Measurements from ENCODE around the gene SCFD2.
"Not testable (repeated sequence)": the region's sequence is repeated elsewhere in the genome, so short reads cannot be mapped to it uniquely, and the experiment has no call there.

Gene SCFD2

GRCh38 chr4:53274609-53275268 is 91.1 kb downstream of the SCFD2 start:
- Histone ChIP-seq H3K9ac (ENCODE audit: insufficient read length, low read depth) (no peak overlapping the region), H3K36me3 (ENCODE audit: insufficient read depth, insufficient read length, low read length) (no peaks in the 10 kb centered on the region), H3K9me3 (ENCODE audit: insufficient read depth, low read length) (no peaks in the 10 kb centered on the region), H3K4me1 (ENCODE audit: insufficient read depth, insufficient read length) (no peaks in the 10 kb centered on the region), H3K27me3 (ENCODE audit: insufficient read depth, insufficient read length) (no peaks in the 10 kb centered on the region), H3K4me3 (ENCODE audit: insufficient read length, low read depth) (no peak overlapping the region)
- TF ChIP-seq YY1 (IDR thresholded peaks at IDR 0.05; ENCODE audit: insufficient read depth, insufficient read length) (no peak), SUZ12 (IDR thresholded peaks at IDR 0.05; ENCODE audit: extremely low read depth, insufficient read depth, insufficient read length) (no peak), ZNF274 (IDR thresholded peaks at IDR 0.05; ENCODE audit: low read depth, low read length) (no peak)
- no peak for DNase-seq (ENCODE audit: low read depth, low spot score)

- Histone ChIP-seq H3K4me3 (ENCODE audit: insufficient read length, low read depth) (no peak overlapping the region), H3K9me3 (ENCODE audit: insufficient read depth, low read length) (no peaks in the 10 kb centered on the region), H3K27me3 (ENCODE audit: insufficient read depth, insufficient read length) (no peaks in the 10 kb centered on the region), H3K4me1 (ENCODE audit: insufficient read depth, insufficient read length) (no peaks in the 10 kb centered on the region), H3K9ac (ENCODE audit: insufficient read length, low read depth) (no peak overlapping the region), H3K36me3 (ENCODE audit: insufficient read depth, insufficient read length, low read length) (no peaks in the 10 kb centered on the region)
- no peak for DNase-seq (ENCODE audit: low read depth, low spot score)
- TF ChIP-seq SUZ12 (IDR thresholded peaks at IDR 0.05; ENCODE audit: extremely low read depth, insufficient read depth, insufficient read length) (no peak), YY1 (IDR thresholded peaks at IDR 0.05; ENCODE audit: insufficient read depth, insufficient read length) (no peak)
Observed at GRCh38 chr4:53273726-53274125, 92.1 kb downstream of the SCFD2 start.

GRCh38 chr4:53267026-53267425 is 98.8 kb downstream of the SCFD2 start:
- no peak overlapping the region for H3K4me3 ChIP-seq (ENCODE audit: insufficient read length, low read depth)
- DNase-seq (ENCODE audit: low read depth, low spot score) = no peak
- H3K9me3 ChIP-seq (ENCODE audit: insufficient read depth, low read length) = 0 out of 2 replicates have a peak, but pooled peaks cover 11% of the 10 kb centered on the region
- no peaks in the 10 kb centered on the region for H3K36me3 ChIP-seq (ENCODE audit: insufficient read depth, insufficient read length, low read length)
- no peak overlapping the region for H3K9ac ChIP-seq (ENCODE audit: insufficient read length, low read depth)
- TF ChIP-seq YY1 (IDR thresholded peaks at IDR 0.05; ENCODE audit: insufficient read depth, insufficient read length) (no peak), SUZ12 (IDR thresholded peaks at IDR 0.05; ENCODE audit: extremely low read depth, insufficient read depth, insufficient read length) (no peak), ZNF274 (IDR thresholded peaks at IDR 0.05; ENCODE audit: low read depth, low read length) (no peak)
- no peaks in the 10 kb centered on the region for H3K27me3 ChIP-seq (ENCODE audit: insufficient read depth, insufficient read length)
- H3K4me1 ChIP-seq (ENCODE audit: insufficient read depth, insufficient read length) = no peaks in the 10 kb centered on the region

GRCh38 chr4:53255986-53256385 is 109.9 kb downstream of the SCFD2 start:
- H3K36me3 ChIP-seq (ENCODE audit: insufficient read depth, insufficient read length, low read length); DNase-seq (ENCODE audit: low read depth, low spot score); H3K27me3 ChIP-seq (ENCODE audit: insufficient read depth, insufficient read length); H3K4me1 ChIP-seq (ENCODE audit: insufficient read depth, insufficient read length); H3K9ac ChIP-seq (ENCODE audit: insufficient read length, low read depth); H3K4me3 ChIP-seq (ENCODE audit: insufficient read length, low read depth); H3K9me3 ChIP-seq (ENCODE audit: insufficient read depth, low read length): not testable (repeated sequence)

GRCh38 chr4:53240573-53240972 is 125.3 kb downstream of the SCFD2 start:
- H3K4me3 ChIP-seq (ENCODE audit: insufficient read length, low read depth) = no peak overlapping the region
- DNase-seq (ENCODE audit: low read depth, low spot score) = no peak
- H3K27me3 ChIP-seq (ENCODE audit: insufficient read depth, insufficient read length) = no peaks in the 10 kb centered on the region
- H3K9me3 ChIP-seq (ENCODE audit: insufficient read depth, low read length) = peaks cover 8% of the 10 kb centered on the region
- H3K4me1 ChIP-seq (ENCODE audit: insufficient read depth, insufficient read length) = no peaks in the 10 kb centered on the region
- TF ChIP-seq SUZ12 (IDR thresholded peaks at IDR 0.05; ENCODE audit: extremely low read depth, insufficient read depth, insufficient read length) (no peak), ZNF274 (IDR thresholded peaks at IDR 0.05; ENCODE audit: low read depth, low read length) (no peak), YY1 (IDR thresholded peaks at IDR 0.05; ENCODE audit: insufficient read depth, insufficient read length) (no peak)
- H3K9ac ChIP-seq (ENCODE audit: insufficient read length, low read depth) = no peak overlapping the region
- no peaks in the 10 kb centered on the region for H3K36me3 ChIP-seq (ENCODE audit: insufficient read depth, insufficient read length, low read length)

GRCh38 chr4:53238352-53238751 is 127.5 kb downstream of the SCFD2 start:
- H3K9ac ChIP-seq (ENCODE audit: insufficient read length, low read depth); H3K4me1 ChIP-seq (ENCODE audit: insufficient read depth, insufficient read length); DNase-seq (ENCODE audit: low read depth, low spot score); H3K9me3 ChIP-seq (ENCODE audit: insufficient read depth, low read length); H3K36me3 ChIP-seq (ENCODE audit: insufficient read depth, insufficient read length, low read length); H3K4me3 ChIP-seq (ENCODE audit: insufficient read length, low read depth); H3K27me3 ChIP-seq (ENCODE audit: insufficient read depth, insufficient read length): not testable (repeated sequence)

- H3K27me3 ChIP-seq (ENCODE audit: insufficient read depth, insufficient read length); DNase-seq (ENCODE audit: low read depth, low spot score); H3K9ac ChIP-seq (ENCODE audit: insufficient read length, low read depth); H3K36me3 ChIP-seq (ENCODE audit: insufficient read depth, insufficient read length, low read length); H3K4me3 ChIP-seq (ENCODE audit: insufficient read length, low read depth); H3K4me1 ChIP-seq (ENCODE audit: insufficient read depth, insufficient read length); H3K9me3 ChIP-seq (ENCODE audit: insufficient read depth, low read length): not testable (repeated sequence)
Observed at GRCh38 chr4:53237811-53238210, 128.1 kb downstream of the SCFD2 start.

- H3K9me3 ChIP-seq (ENCODE audit: insufficient read depth, low read length); DNase-seq (ENCODE audit: low read depth, low spot score); H3K4me1 ChIP-seq (ENCODE audit: insufficient read depth, insufficient read length); H3K27me3 ChIP-seq (ENCODE audit: insufficient read depth, insufficient read length); H3K4me3 ChIP-seq (ENCODE audit: insufficient read length, low read depth); H3K36me3 ChIP-seq (ENCODE audit: insufficient read depth, insufficient read length, low read length); H3K9ac ChIP-seq (ENCODE audit: insufficient read length, low read depth): not testable (repeated sequence)
Observed at GRCh38 chr4:53236624-53237023, 129.2 kb downstream of the SCFD2 start.
